ENCODE results near the gene EMC6.

Gene EMC6

GRCh38 chr17:3668279-3669084 lies at the start of gene EMC6, which contains the start of gene TAX1BP3:
TSS of gene EMC6 (plus strand) at chr17:3668812. CDS start at chr17:3669147, 335 bp downstream.
TSS of gene TAX1BP3 (minus strand) at chr17:3668578. CDS start at chr17:3668526, 52 bp downstream.
- DNase-seq, result peak; percentile 98
- in situ Hi-C loops (cut with MboI; ENCODE audit: low pct_unique_long_range_greater_than_20kb, low sequenced_read_pairs), result loop anchor here (25.0 kb wide), 1 partner anchor 631 kb away; no protein-coding TSS in a partner anchor

GRCh38 chr17:3621146-3621720 lies 47.4 kb upstream of the EMC6 start:
- in situ Hi-C loops (cut with MboI; ENCODE audit: low pct_unique_long_range_greater_than_20kb, low sequenced_read_pairs), result no loop called here
- DNase-seq, result no peak

- in situ Hi-C loops (cut with MboI; ENCODE audit: low pct_unique_long_range_greater_than_20kb, low sequenced_read_pairs), result no loop called here
- no peak for DNase-seq
Observed at GRCh38 chr17:3622977-3623594, 45.5 kb upstream of the EMC6 start.

GRCh38 chr17:3626831-3627768 lies 41.5 kb upstream of the EMC6 start:
- in situ Hi-C loops (cut with MboI; ENCODE audit: low pct_unique_long_range_greater_than_20kb, low sequenced_read_pairs), result no loop called here
- no peak for DNase-seq

DNA sequence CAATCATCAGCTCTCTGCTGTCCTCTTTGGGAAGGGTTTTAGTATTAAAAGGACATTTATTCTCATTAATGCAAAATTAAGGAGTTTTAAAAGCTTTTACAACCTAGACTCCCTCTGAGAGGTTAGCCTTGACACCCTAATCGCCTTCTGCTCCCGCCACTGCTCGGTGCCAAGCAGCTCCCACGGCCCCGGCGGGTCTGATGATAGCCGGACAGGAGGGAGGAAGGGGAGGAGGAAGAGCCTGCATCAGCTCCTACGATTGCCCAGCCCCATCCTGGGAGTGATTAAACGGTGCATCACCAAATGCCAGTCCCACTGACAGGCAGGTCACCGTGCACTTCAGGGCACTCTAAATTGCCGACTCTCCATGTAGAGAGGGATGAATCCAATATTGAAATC lies 40.8 kb upstream of the EMC6 start:
- in situ Hi-C loops (cut with MboI; ENCODE audit: low pct_unique_long_range_greater_than_20kb, low sequenced_read_pairs), result no loop called here
- DNase-seq, result no peak

GRCh38 chr17:3630781-3631180 lies 37.8 kb upstream of the EMC6 start:
- in situ Hi-C loops (cut with MboI; ENCODE audit: low pct_unique_long_range_greater_than_20kb, low sequenced_read_pairs), result no loop called here
- peak; percentile 47 for DNase-seq

DNA sequence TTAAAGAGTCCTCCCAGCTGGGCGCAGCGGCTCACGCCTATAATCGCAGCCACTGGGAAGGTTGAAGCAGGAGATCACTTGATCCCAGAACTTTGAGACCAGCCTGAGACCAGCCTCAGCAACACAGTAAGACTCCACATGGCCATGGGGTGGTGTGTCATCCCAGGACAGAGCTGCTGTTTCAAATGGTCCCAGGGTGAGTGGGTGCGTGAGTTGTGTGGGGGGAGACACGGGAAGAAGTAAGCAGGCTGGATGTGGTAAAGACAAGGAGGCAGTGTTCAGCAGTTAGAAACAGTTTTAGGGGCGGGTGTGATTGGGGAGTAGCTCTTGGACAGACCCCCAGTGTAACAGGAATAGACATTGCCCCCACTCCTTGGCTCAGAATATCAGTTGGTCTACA lies 36.3 kb upstream of the EMC6 start:
- DNase-seq, result no peak
- in situ Hi-C loops (cut with MboI; ENCODE audit: low pct_unique_long_range_greater_than_20kb, low sequenced_read_pairs), result no loop called here

- in situ Hi-C loops (cut with MboI; ENCODE audit: low pct_unique_long_range_greater_than_20kb, low sequenced_read_pairs), result no loop called here
- DNase-seq, result no peak
Observed at GRCh38 chr17:3635474-3636153, 33.0 kb upstream of the EMC6 start.

DNA sequence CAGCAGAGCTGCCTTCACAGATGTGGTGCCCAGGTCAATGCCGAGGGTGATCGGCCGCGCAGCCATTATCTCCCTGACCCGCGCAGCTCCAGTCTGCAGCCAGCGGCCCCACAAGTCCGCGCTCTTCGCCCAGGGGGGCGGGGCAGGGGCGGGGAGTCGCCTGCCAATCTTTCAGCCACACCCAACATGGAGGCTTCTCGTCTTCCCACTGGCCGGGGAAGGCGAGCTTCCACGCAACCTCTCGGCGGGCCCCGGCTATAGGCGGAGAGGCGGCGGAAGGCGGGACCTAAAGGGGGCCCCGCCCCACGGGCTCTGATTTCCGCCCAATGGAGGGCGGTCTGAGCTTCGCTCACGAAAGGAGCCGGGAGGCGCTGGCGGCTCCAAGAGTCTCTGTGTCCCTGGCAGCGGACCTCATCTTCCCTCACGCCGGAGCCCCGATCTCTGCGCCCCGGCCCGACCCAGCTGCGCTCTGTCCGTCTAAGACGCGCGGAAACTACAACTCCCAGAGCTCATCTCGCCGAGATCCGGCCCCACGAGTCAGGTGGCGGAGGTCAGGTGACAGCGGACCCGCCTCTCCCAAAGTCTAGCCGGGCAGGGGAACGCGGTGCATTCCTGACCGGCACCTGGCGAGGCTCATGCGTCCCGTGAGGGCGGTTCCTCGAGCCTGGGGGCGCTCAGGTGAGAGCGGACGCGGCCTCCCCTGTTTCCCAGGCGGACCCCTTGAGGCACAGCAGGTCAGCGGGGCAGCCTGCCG lies 32.3 kb upstream of the EMC6 start, which contains the start of the genes CTNS and SHPK:
Gene CTNS (plus strand): TSS at position 607 of the 754 bp plus-strand sequence. CDS start 3,447 bp downstream, outside the sequence.
Gene SHPK (minus strand): TSS at position 97 of the 754 bp plus-strand sequence. CDS start 31 bp downstream, at position 66.
- DNase-seq, result peak; percentile 97
- in situ Hi-C loops (cut with MboI; ENCODE audit: low pct_unique_long_range_greater_than_20kb, low sequenced_read_pairs), result no loop called here

DNA sequence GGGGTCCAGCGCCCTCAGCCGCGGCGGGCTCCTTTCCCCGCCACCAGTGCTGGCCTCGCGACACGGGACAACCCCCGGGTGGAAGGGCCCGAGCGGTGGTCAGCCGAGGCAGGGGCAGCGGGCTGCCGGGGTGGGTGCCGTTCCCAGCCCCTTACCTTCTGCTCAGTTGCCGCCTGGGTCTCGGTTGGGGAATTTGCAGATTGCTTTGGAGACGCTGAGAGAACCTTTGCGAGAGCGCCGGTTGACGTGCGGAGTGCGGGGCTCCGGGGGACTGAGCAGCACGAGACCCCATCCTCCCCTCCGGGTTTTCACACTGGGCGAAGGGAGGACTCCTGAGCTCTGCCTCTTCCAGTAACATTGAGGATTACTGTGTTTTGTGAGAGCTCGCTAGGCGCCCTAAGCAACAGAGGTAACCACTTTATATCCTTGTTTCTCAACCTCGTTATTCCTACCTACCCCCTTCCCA lies 31.7 kb upstream of the EMC6 start:
- DNase-seq, result no peak
- in situ Hi-C loops (cut with MboI; ENCODE audit: low pct_unique_long_range_greater_than_20kb, low sequenced_read_pairs), result no loop called here

GRCh38 chr17:3639981-3640596 lies 28.5 kb upstream of the EMC6 start:
- DNase-seq, result peak; percentile 97
- in situ Hi-C loops (cut with MboI; ENCODE audit: low pct_unique_long_range_greater_than_20kb, low sequenced_read_pairs), result no loop called here

DNA sequence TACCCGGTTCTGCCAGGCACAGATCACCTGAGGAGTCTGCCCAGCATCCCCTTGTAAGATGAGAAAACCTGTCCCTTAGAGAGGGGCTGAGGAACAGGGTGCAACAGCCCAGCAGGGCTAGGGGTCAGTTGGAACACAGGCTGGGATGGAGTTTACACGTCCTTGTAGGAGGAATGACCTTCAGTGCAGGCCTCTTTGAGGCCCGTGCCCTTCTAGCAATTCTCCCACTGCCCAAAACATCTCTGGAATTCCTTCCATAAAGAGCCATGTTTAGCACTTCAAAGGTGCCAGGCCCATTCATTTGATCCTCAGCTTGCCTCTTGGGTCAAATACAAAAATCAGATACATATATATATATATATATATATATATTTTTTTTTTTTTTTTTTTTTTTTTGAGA lies 27.6 kb upstream of the EMC6 start:
- in situ Hi-C loops (cut with MboI; ENCODE audit: low pct_unique_long_range_greater_than_20kb, low sequenced_read_pairs), result no loop called here
- DNase-seq, result no peak

DNA sequence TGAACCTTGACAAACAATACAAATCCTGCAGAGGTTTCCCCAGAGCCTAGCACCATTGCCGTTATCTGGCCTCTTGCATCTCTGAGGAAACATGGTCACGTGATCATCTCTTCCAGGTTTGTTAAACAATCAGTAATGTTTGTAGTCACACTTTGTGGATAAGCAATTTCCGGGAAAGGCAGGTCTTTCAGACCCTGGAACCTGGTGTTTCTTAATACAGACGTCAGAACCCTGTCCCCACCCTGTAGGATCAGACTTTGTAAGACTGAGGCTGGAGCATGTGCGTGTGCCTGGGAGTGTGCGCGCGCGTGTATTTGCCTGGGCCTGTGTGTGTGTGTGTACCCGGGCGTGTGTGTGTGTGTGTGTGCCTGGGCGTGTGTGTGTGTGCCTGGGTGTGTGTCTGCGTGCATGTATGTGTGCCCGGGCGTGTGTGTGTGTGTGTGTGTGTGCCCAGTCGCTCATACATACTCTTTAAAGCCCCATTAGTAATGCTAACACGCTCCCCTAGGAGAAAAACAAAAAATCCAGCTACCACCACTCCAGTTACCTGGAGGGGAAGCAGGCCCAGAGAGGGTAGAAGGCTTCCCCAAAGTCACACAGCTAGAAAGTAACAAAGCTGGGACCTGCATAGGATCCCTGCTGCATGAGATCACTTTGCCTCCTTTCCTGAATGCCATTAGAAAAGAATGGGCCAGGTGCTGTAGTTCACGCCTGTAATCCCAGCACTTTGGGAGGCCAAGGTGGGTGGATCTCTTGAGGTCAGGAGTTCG lies 26.7 kb upstream of the EMC6 start:
- DNase-seq, result no peak
- in situ Hi-C loops (cut with MboI; ENCODE audit: low pct_unique_long_range_greater_than_20kb, low sequenced_read_pairs), result no loop called here

GRCh38 chr17:3643889-3644349 lies 24.7 kb upstream of the EMC6 start:
- in situ Hi-C loops (cut with MboI; ENCODE audit: low pct_unique_long_range_greater_than_20kb, low sequenced_read_pairs), result no loop called here

DNA sequence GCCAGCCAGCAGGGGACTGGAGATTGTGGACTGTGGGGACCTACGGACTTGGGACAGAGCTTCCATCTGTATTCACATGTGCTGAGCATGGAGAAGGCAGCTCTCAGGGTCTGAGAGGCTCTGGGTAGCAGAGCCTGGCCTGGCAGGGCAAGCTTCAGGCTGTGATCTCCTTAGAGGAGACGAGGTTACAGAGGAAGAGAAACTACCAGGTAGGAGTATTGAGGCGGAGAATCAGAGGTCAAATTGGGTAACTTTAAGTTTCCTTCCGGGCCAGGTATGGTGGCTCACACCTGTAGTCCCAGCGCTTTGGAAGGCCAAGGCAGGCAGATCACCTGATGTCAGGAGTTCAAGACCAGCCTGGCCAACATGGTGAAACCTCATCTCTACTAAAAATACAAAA lies 23.3 kb upstream of the EMC6 start:
- in situ Hi-C loops (cut with MboI; ENCODE audit: low pct_unique_long_range_greater_than_20kb, low sequenced_read_pairs), result no loop called here
- no peak for DNase-seq

More at GRCh38 chr17:3643889-3644349, 24.7 kb upstream of the EMC6 start:
- DNase-seq, result peak; percentile 28

DNA sequence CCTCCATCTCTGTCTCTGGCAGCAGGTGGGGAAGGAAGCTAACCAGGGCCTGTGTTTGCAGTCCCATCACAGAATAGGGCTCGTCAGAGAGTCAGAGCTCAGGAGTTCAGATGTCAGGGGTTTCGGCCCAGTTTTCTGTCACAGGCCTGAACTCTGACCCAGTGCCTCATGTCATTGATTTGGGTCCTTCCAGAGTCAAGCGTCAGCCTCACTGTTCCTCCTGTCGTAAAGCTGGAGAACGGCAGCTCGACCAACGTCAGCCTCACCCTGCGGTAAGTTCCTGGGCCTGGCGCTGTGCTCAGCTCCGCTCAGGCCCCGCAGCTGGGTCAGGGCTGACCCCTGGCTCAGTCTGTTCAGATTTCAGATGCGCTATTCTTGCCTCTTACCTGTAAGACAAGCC lies 21.4 kb upstream of the EMC6 start:
- DNase-seq, result no peak
- in situ Hi-C loops (cut with MboI; ENCODE audit: low pct_unique_long_range_greater_than_20kb, low sequenced_read_pairs), result no loop called here
